Chondrocyte (in vitro differentiated cells): ENCODE data around the gene OR9A4. TPM values are rescaled to one million over a fixed set of nuclear protein-coding genes. Genes with fewer than 3 reads are reported as not detected.

Experiments
- DNase-seq: peaks from one replicate; pipeline ENCODE4 v3.0.0; 2021; ENCODE audit warnings: mixed read lengths, low spot score
- H3K27ac Mint-ChIP-seq: one replicate; pipeline ENCODE4 v1.8.0; 2021; ENCODE audit warnings: mild to moderate bottlenecking, moderate library complexity, mixed read lengths; ENCODE audit not compliant: unreplicated experiment
- H3K27me3 Mint-ChIP-seq: 2 replicates; pipeline ENCODE4 v1.8.0; 2021; ENCODE audit warnings: low read depth, mixed read lengths
- H3K36me3 Mint-ChIP-seq: 2 replicates; pipeline ENCODE4 v1.8.0; 2021; ENCODE audit warnings: low read depth, mixed read lengths
- H3K4me1 Mint-ChIP-seq: 2 replicates; pipeline ENCODE4 v1.8.0; 2021; ENCODE audit warnings: low read depth, mild to moderate bottlenecking, mixed read lengths
- H3K4me3 Mint-ChIP-seq: one replicate; pipeline ENCODE4 v1.8.0; 2021; ENCODE audit warnings: mild to moderate bottlenecking, moderate library complexity, mixed read lengths; ENCODE audit not compliant: unreplicated experiment
- H3K9me3 Mint-ChIP-seq: 2 replicates; pipeline ENCODE4 v1.8.0; 2021; ENCODE audit warnings: low read depth, mixed read lengths
- total RNA-seq: library from RNA; stranded (reverse); gene quantifications from 3 replicates; pipeline ENCODE4 v1.2.1, GENCODE V29; 2021
- TF ChIP-seq, protein P1 (sequence below): fragments of 200-600 bp; sonication (generic); IDR thresholded peaks from 2 replicates; pipeline ENCODE4 v1.5.0; 2021; ENCODE audit warnings: antibody characterized with exemption, mild to moderate bottlenecking, moderate library complexity

The OR9A4 gene
- total RNA-seq, 1 donor from 2014 or later: not detected

DNA sequence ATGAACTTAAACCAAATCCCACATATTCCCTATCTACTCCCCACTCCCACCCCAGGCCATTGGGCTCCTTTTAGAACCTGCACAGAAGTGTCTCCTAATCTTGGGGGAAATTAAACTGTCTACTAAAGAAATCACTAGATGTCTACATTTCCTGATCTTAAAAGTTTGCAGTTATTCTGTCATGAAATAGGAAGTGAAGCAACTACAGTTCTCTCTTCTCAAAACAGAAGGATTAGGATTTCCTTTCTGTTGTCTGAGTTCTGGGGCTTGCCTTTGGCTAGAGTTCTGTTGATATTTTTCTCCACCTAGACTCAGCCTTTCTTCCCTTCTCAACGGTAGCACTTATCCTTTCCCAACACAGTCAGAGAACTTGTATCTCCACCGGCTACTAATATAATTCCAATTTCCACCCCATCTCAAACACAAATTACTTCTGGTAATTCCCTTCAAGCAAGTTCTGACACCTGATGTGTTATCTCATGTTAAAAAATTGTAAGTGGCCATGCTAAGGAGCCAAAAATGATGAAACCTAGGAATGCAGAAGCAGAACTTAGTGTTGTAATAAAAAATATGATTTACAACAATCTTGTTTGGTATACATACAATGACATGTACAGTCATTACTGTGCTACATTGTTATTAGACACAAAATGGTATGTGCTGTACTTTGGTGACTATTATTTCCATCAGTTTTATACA, 12.1 kb downstream of the OR9A4 start:
- TF ChIP-seq, protein P1, sequence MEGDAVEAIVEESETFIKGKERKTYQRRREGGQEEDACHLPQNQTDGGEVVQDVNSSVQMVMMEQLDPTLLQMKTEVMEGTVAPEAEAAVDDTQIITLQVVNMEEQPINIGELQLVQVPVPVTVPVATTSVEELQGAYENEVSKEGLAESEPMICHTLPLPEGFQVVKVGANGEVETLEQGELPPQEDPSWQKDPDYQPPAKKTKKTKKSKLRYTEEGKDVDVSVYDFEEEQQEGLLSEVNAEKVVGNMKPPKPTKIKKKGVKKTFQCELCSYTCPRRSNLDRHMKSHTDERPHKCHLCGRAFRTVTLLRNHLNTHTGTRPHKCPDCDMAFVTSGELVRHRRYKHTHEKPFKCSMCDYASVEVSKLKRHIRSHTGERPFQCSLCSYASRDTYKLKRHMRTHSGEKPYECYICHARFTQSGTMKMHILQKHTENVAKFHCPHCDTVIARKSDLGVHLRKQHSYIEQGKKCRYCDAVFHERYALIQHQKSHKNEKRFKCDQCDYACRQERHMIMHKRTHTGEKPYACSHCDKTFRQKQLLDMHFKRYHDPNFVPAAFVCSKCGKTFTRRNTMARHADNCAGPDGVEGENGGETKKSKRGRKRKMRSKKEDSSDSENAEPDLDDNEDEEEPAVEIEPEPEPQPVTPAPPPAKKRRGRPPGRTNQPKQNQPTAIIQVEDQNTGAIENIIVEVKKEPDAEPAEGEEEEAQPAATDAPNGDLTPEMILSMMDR: no peak
- H3K36me3 Mint-ChIP-seq: no peaks in the 10 kb centered on the region
- H3K27ac Mint-ChIP-seq: no peak overlapping the region
- no peak for DNase-seq
- H3K4me1 Mint-ChIP-seq: no peaks in the 10 kb centered on the region
- no peaks in the 10 kb centered on the region for H3K27me3 Mint-ChIP-seq
- no peak overlapping the region for H3K4me3 Mint-ChIP-seq
- H3K9me3 Mint-ChIP-seq: peaks cover 6% of the 10 kb centered on the region

DNA sequence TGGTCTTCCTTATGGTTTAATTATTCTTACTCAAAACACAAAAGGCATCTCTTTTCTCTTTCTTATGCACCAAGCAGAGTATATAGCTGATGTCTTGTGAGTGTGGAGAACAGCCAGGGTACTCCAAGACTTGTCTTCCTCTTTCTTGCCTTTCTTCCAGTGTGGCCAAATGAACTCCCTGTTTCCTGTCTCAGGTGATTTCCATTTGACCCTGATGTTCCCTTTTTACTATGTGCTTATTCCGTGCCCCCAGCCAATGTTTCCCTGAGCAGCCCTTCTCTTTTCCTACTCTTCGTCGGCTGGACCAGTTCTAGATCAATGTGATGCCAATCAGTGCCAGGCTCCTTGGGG, 12.6 kb downstream of the OR9A4 start:
- TF ChIP-seq, protein P1: no peak

DNA sequence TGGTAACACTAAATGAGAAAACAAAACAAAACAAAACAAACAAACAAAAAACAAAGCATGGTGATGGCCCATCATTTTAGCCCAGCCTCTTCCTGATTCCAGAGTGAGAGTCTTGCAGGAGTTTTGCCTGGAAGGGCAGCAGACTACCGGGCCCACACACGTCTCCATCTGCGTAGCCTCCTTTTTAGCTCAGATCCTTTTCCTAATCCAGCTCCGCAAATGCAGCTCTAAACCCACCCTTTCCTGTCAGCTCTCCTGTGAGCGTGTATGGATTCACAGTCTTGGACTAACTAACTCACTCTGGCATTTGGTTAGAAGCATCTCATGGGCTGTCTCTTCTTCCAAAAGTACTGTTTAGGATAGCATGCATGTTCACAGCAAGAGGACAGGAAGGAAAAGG, 14.0 kb downstream of the OR9A4 start:
- no peaks in the 10 kb centered on the region for H3K4me1 Mint-ChIP-seq
- no peak for DNase-seq
- H3K27ac Mint-ChIP-seq: no peak overlapping the region
- no peak overlapping the region for H3K4me3 Mint-ChIP-seq
- TF ChIP-seq, protein P1: no peak
- H3K9me3 Mint-ChIP-seq: peaks cover 6% of the 10 kb centered on the region
- no peaks in the 10 kb centered on the region for H3K36me3 Mint-ChIP-seq
- H3K27me3 Mint-ChIP-seq: no peaks in the 10 kb centered on the region

More for the DNA sequence above, 12.6 kb downstream of the OR9A4 start:
- no peaks in the 10 kb centered on the region for H3K27me3 Mint-ChIP-seq
- no peaks in the 10 kb centered on the region for H3K4me1 Mint-ChIP-seq
- H3K4me3 Mint-ChIP-seq: no peak overlapping the region
- DNase-seq: no peak
- no peaks in the 10 kb centered on the region for H3K36me3 Mint-ChIP-seq
- peaks cover 6% of the 10 kb centered on the region for H3K9me3 Mint-ChIP-seq
- no peak overlapping the region for H3K27ac Mint-ChIP-seq

DNA sequence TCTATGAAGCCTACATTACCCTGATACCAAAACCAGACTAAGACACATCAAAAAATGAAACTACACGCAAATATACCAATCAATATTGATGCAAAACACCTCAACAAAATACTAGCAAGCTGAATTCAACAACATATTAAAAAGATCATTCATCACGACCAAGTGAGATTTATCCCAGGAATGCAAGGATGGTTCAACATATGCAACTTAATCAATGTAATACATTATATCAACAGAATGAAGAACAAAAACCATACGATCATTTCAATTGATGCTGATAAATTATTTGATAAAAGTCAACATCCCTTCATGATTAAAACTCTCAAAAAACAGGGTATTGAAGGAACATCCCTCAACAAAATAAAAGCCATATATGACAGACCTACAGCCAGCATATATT, 24.9 kb downstream of the OR9A4 start:
- peaks cover 3% of the 10 kb centered on the region for H3K27me3 Mint-ChIP-seq
- H3K27ac Mint-ChIP-seq: no peak overlapping the region
- no peaks in the 10 kb centered on the region for H3K4me1 Mint-ChIP-seq
- peaks cover 46% of the 10 kb centered on the region for H3K9me3 Mint-ChIP-seq
- H3K36me3 Mint-ChIP-seq: peaks cover 6% of the 10 kb centered on the region
- TF ChIP-seq, protein P1: no peak
- no peak overlapping the region for H3K4me3 Mint-ChIP-seq
- DNase-seq: no peak

DNA sequence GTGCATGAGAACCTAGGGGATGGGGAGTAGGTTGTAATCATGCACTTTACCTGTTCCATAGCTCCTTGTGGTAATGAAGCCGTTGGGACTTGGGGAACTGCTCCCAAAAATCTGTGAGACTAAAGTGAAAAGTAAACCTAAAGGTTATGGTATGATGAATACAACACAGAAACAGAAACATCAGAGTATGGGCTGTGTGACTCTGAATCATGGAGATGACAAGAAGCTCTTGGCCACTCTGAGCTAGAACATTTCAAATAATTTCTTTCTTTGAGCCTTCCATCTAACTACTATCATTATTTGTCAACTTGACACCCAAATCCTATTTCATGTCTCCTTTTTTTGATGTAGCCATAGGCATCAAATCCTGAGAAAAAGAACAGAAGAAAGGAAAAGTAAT, 27.6 kb downstream of the OR9A4 start:
- Mint-ChIP-seq H3K9me3 (peaks cover 41% of the 10 kb centered on the region), H3K27me3 (peaks cover 3% of the 10 kb centered on the region), H3K27ac (no peak overlapping the region), H3K36me3 (peaks cover 6% of the 10 kb centered on the region), H3K4me1 (no peaks in the 10 kb centered on the region), H3K4me3 (no peak overlapping the region)
- DNase-seq: no peak
- TF ChIP-seq, protein P1: no peak
